NCI-H2171 treated with DMSO at 0.1 percent for 48 hours (cell line): ENCODE data around the gene SF3B5.
"Not testable (repeated sequence)": the region's sequence is repeated elsewhere in the genome, so short reads cannot be mapped to it uniquely, and the experiment has no call there.

Experiments
- DNase-seq: peaks from one replicate; lab custom pipeline; 2025; lab: John Stamatoyannopoulos, UW

SF3B5 gene

DNA sequence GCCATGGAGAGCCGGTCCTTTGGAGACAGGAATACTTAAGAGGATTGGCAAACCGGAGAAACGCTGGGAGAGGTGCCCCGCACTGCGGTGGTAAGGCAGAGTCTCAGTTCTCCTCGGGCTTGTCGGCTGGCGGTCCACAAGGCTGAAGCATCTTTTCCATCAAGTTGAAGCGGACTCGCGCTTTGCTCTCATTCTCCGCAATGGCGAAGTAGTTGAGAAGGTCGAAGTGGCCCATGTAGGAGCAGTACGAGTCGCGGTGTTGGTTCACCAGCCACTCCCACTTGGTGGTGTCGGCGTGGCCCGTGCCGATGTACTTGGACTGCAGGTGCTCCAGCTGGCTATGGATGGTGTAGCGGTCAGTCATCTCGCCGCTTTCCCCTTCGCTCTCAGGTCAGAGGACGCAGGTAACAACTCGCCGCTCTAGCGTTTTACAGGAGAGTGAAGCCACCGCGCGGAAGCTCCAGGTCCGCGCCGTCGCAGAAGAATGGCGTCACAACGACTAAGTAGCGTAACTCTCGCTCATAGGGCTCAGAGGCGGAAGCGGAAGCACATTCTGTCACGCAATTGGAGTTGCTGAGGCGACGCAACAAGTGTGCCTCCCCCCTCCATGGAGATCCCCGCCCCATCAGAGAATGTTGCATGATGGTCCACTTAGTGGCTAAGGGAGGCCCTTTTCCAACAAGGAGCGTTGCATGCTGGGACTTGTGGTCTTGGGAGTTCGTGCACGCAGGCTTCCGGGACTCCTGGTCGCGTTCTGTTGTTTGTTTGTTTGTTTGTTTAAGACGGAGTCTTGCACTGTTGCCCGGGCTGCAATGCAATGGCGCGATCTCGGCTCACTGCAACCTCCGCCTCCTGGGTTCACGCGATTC lies at the start of gene SF3B5:
SF3B5 (minus strand) TSS at position 440 of the 869 bp plus-strand sequence; CDS start at position 364, 76 bp downstream.
- DNase-seq: peak; percentile 98

DNA sequence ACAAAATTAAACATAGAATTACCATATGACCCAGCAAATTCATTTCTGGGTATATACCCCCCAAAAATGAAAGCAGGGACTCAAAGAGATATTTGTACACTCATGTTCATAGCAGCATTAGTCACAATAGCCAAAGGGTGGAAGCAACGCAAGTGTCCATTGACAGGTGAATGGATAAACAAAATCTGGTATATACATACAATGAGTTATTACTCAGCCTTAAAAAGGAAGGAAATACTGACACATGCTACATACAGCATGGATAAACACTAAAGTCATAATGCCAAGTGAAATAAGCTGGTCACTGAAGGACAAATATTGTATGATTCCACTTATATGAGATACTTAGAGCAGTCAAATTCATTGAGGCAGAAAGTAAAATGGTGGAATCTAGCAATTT lies 49.6 kb upstream of the SF3B5 start:
- DNase-seq: no peak

DNA sequence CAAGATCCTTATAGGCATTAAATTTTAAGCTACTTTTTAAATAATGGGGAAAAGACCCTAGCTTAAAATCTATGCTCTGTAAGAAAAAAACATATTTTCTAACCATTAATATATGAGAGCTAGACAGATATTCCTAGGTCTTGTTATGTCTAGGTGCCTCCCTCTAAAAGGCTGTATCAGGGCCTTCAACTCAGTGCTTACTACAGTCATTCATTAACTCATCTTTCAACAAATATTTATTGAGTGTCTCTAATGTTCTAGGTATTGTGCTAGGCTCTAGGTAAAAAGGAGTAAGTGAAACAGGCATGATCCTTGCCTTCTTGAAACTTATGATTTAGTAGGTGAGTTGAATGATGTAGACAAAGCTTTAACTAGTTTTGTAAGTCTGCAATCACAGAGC lies 48.5 kb upstream of the SF3B5 start:
- no peak for DNase-seq

DNA sequence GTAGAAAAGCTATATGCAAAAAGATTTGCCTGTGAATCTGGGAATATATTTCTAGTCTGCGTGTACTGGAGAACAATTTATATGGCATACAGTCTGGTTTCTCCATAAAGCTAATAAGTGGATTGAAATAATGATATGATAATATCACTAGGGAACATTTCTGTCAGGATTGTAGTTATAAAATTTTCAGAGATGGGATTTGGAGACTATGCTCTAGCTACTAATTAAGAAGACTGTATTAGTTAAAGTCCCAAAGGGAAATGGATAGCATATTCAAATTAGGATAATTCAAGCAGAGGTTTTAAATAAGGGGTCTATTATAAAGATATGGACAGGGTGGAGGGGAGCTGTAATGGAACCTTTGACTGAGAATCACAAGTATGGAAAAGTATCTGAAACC lies 47.7 kb upstream of the SF3B5 start:
- DNase-seq: no peak

DNA sequence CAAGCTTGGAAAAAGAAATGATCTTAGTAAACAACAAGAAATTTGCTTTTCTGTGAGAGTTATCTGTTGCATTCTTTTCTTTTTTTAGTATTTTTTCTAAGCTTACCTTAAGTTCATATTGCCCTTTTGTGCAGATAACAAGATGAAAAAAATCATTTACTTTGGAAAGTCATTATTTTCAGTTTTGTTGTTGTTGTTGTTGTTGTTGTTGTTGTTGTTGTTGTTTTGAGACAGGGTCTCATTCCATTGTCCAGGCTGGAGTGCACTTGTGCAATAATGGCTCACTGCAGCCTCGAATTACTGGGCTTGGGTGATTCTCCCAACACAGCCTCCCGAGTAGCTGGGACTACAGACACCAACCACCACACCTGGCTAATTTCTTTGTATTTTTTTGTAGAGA lies 46.1 kb upstream of the SF3B5 start:
- no peak for DNase-seq

DNA sequence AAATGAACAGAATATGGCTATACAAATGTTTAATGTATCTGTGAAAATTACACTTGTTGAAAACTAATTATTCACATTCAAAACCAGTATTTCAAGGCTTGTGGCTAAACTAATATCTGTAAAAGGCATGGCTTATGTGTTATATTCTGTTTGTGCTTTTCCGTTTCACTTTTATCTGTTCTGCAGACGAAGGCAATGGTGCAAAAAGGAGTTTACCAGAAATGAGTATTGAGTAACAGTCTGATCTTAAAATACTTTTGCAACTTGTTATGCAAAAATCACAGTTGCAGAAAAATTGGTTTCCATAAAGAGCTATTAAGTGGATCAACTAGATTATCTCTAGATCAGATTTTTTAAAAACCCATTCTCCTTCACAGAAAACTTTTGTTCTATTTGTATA lies 45.5 kb upstream of the SF3B5 start:
- DNase-seq: no peak

DNA sequence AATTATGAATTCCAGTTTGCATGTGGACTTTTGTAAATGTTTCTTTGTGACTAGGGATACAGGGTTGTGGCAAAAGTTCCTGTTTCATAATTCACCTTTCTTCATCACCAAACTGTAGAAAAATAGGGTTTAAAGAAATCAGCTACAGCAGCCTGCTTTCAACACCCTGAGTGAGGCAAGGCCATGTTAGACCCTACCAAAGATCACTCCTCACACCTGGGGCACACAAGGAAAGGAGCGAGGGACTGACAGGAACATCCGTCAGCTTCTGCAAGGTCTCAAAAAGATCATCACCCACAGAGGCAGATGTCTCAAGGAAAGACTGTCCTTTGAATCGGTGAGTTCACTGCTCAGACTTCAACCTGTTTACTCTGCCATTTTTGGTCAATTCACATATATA lies 44.4 kb upstream of the SF3B5 start:
- no peak for DNase-seq

DNA sequence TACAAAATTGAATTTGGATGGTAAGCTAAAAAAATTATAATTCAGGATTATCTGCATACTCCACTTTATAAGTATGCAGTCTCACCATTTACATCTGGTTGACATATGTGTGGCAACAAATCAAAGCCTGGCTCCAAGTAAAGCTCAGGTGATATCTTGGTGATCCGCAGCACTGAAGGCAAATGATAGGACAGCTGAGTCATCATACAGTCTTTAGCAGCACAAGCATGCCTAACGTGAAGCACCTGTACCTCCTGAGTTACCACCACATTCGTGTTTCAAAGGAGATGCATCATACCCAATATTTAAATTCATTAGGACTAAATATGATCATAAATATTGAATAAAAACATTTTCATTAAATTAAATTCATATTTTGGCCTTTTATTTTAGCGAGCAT lies 43.2 kb upstream of the SF3B5 start:
- DNase-seq: no peak

DNA sequence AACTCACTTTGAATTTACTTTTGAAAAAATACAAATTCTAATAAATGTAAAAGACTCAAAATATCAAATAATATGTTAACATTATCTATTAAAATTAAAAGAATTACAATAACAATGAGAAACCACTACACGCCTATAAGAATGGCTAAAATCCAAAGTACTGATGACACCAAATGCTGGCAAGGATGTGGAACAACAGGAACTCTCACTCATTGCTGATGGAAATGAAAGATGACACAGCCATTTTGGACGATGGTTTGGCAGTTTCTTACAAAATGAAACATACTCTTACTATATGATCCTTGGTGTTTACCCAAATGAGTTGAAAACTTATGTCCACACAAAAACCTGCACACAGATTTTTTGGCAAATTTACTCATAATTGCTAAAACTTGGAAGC lies 39.4 kb upstream of the SF3B5 start:
- DNase-seq: no peak

DNA sequence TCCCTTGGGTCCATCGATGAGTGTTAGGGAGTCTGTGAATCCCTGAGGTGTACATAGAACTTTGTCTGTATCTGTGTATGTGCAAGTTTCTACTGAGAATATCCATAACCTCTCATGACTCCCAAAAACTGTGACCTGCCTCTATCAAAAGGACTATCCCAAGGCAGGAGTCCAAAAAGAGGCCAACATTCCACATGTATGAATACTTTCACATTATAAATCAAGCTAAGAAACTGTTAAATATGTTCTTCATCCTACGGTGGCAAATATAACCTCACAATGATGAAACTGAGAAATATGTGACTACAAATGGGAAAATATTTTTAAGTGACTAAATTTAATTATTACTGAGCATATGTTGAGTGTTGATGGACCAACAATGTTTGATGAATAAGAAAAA lies 38.8 kb upstream of the SF3B5 start:
- DNase-seq: no peak

DNA sequence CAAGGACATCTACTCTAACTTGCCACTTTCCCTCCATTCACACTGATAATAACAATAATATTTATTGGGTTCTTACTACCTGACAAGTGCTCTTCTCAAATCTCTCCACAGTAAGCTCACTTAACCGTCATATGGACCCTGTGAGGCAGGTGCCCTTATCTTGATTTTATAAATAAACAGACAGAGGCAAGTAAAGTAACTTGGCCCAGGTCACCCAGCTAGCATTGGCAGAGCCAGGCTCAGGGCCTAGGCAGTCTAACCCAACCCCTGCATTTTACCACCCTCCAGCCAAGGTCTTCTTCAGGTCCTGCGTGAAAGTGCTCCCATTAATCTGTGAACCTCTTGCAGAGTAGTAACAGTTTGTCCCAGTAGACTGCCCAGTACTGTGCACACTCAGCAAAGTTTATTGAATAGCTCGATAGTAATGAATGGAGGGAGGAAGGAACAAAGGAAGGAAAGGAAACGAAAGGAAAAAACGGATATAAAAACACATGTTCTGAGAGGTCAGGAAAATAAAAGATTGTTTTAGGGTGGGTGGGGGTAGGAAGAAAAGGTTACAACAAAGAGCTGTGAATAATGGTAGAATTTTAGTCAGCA lies 38.0 kb upstream of the SF3B5 start:
- no peak for DNase-seq

DNA sequence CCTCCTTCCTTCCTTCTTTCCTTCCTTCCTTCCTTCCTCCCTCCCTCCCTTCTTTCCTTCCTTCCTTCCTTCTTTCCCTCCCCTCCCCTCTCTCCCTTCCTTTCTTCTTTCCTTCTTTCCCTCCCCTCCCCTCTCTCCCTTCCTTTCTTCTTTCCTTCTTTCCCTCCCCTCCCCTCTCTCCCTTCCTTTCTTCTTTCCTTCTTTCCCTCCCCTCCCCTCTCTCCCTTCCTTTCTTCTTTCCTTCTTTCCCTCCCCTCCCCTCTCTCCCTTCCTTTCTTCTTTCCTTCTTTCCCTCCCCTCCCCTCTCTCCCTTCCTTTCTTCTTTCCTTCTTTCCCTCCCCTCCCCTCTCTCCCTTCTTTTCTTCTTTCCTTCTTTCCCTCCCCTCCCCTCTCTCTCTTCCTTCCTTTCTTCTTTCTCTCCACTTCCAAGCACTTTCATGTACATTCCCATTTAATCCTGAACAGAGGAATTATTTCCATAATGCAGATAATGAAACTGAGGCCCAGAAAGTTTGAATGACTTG lies 36.9 kb upstream of the SF3B5 start:
- not testable (repeated sequence) for DNase-seq

DNA sequence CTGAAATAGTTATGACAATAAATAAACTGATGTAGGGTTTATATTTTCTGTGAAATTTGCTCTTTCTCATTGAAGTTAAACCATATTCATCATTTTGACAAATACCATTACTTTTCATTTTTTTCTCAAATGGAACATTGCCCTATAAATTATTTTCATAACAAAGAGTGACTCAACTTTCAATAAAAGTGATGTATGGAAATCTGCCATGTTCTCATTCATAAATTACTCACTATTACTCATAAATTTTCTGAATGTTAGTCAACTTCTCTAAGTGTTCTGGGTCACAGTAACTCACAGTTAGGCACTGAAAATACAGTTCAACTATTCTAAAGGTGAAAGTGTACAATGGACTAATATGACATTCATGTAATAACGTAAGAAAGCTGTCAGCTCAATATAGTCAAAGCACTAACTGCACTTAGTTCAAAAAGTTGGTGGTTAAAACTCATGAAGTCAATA lies 35.9 kb upstream of the SF3B5 start:
- DNase-seq: no peak

DNA sequence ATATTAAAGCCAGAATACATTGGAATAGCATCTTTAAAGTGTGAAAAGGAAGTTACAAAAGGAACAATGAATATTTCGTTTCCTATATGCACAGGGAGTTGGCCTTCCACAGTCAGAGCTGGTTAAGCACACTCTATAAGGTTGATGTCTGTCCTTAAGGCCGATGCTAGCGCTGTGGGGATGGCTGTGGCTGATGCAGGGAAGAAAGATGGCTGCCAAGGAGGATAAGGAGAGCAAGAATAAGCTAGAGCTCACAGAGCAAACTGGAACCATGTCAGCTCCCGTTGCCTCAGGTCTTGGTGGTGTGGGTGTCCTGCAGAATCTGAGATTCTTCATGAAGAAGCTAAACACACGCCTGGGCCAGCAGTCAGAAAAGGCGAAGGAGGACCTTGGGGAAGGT lies 34.1 kb upstream of the SF3B5 start:
- DNase-seq: no peak

DNA sequence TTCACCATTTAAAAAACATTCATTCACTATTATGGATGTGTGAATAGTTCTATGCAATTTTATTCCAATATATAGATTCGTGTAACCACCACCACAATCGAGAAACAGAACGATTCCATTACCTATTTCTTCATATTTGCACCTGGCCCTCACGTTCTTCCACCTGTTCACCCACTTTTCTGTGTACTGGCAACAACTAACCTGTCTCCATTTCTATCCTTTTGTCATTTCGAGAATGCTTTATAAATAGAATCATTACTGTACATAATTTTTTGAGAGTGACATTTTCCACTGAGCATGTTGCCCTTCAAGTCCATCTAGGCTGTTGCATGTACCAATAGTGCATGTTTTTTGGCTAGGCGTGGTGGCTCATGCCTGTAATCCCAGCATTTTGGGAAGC lies 31.7 kb upstream of the SF3B5 start:
- DNase-seq: no peak

DNA sequence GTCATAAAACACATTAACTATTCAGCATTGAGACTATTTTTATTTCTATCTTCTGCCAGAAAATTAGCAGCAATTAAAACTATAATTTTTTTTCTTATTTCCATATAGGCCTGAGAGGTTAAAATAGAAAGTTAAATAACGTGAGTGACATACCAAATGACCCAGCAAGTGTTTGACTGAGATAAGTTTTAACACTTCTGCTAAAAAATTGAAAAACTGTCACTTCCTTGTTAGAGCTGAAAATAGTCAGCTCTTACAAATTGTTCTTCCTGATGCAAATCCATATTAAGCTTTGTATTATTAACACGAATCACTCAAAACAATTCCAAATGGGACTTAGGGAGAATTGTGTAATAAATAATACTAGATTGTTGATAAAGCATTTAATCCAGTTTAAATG lies 28.5 kb upstream of the SF3B5 start:
- DNase-seq: no peak

DNA sequence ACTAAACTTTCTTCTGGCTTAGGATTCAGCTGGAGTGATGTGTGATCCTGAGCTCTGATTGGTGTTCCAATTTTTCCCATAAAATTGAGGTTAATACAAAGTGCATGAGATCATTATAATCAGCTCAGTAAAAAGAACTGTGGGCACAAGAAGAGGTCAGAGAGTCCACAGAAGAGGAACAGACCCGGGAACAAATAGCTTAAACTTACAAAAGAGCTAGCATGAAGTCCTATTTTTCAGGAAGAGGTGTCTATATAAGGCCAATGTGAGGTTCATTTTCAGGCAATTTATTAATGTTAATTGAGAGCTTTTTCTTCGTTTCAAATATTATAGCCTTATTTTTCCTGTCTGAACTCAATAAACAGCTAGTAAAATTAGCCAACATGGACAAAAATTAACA lies 28.0 kb upstream of the SF3B5 start:
- DNase-seq: no peak

DNA sequence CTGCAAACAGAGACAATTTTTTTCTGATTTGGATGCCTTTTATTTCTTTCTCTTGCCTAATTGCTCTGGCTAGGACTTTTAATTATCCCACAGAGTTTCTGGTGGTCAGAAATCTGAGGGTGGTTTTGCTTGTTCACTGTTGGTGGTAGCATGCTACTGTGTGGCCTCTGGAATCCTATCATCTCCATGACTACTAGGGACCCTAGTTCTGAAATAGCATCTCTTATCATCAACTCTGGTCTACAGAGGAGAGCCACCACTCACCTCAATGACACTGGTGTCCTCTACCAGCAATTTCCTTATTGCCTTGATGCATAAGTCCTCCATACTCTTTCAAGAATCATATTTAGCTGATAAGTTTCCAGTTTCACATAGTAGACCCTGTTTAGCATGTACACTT lies 27.5 kb upstream of the SF3B5 start:
- no peak for DNase-seq

DNA sequence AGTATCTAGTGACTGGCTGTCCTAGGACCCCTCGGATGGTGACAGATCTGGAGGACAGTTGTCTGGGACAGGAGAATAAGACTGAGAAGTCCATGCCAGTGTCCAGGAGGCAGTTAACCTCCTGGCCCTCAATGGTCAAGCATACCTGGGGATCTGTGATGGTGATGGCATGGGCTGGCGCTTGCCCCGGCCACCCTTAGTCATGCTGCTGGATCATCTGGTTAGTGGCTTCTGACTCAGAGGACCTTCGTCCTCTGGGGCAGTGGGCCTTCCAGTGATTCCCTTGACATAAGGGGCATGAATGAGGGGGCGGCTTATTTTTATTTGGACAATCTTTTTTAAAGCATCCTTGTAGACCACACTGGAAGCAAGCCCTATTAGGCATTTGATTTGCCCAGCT lies 24.0 kb upstream of the SF3B5 start:
- DNase-seq: no peak

DNA sequence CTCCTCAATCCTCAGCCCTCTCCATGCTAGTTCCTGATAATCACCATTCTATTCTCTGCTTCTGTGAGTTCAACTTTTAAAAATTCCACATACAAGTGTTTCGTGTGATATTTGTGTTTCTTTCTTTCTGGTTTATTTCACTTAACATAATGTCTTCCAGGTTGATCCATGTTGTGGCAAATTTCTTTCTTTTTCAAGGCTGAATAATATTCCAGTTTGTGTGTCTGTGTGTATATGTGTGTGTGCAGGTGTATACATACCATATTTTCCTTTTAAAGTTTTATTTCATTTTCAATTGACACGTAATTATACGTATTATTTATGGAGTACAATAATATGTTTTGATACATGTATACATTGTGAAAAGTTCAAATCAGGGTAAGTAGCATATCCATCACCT lies 19.8 kb upstream of the SF3B5 start:
- no peak for DNase-seq

DNA sequence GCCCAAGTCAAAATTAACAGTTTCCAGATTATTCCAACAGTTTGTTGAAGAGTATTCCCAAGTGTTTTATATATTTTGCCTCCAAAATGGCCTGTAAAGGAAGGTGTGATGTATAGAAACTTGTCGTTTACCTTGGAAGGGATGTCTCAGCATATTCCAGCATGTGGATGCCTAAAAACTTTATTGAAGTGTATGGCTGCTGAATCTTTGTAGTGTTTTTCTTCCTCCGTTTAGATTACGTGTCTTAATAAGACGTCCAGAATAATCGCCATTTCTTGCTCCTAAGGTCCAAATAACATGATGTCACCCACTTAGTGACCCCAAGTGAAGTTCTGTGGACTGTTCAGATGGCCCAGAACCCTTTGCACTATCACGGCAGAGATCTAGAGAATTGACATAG lies 18.0 kb upstream of the SF3B5 start:
- no peak for DNase-seq

DNA sequence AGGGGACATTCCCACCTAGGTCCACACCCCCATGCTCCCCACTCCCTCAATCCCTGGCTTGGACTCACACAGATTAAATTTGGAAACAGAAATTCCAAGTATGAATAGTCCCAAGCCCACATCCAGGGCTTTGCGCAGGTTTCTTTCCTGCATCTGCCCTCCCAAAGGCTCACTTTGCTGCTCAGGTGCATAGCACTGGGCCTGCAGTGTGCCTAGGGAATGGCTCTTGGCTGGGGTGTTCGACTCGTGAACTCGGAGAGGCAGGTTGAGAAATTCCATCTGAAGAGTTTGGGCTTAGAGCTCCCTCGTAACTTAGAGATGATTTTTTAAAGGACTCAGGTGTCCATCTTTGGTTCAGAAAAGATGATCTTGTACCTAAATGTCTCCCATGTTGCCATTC lies 14.8 kb upstream of the SF3B5 start:
- DNase-seq: no peak

DNA sequence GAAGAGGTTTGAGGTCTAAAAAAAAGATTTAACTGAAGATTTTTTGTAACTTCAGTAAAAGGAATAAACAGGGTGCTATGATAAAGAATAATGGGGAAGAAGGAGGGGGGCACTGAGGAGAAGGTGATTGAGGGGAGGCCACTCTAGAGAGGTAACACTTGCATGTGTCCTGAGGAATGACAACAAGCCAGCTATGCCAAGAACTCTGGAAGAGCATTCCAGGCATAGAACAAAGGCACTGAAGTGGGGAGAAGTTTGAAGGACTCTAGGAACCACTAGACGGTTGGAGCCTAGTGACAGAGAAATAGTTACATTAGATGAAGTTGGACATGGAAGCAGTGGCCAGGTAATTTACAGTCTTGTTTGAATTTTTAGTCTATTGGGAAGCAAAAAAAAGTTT lies 10.8 kb upstream of the SF3B5 start:
- DNase-seq: no peak
